ENCODE measurements around the gene INSR.
"Not testable (repeated sequence)": the region's sequence is repeated elsewhere in the genome, so short reads cannot be mapped to it uniquely, and the experiment has no call there.

INSR gene

GRCh38 chr19:7312816-7313215, 18.6 kb upstream of the INSR start:
- ChIA-PET POLR2A (no interaction called here), CTCF (interaction anchor here (1.0 kb wide), 1 partner anchor 164 kb away, joined by 3 read pairs; no protein-coding TSS in a partner anchor)
- TF ChIP-seq NFRKB (IDR thresholded peaks at IDR 0.05), result no peak
- TF ChIP-seq ARNT (IDR thresholded peaks at IDR 0.05), result no peak
- DNase-seq (ENCODE audit: extremely low spot score), result no peak

- POLR2A ChIA-PET, result no interaction called here
- no peak for DNase-seq (ENCODE audit: extremely low spot score)
- TF ChIP-seq FOXK2 (IDR thresholded peaks at IDR 0.05) (no peak), ARNT (IDR thresholded peaks at IDR 0.05) (no peak), TARDBP (IDR thresholded peaks at IDR 0.05) (no peak), FOXM1 (IDR thresholded peaks at IDR 0.05; ENCODE audit: borderline replicate concordance) (no peak), FOXA1 (IDR thresholded peaks at IDR 0.05) (no peak), NFRKB (IDR thresholded peaks at IDR 0.05) (no peak)
- TF ChIP-seq, protein P1, sequence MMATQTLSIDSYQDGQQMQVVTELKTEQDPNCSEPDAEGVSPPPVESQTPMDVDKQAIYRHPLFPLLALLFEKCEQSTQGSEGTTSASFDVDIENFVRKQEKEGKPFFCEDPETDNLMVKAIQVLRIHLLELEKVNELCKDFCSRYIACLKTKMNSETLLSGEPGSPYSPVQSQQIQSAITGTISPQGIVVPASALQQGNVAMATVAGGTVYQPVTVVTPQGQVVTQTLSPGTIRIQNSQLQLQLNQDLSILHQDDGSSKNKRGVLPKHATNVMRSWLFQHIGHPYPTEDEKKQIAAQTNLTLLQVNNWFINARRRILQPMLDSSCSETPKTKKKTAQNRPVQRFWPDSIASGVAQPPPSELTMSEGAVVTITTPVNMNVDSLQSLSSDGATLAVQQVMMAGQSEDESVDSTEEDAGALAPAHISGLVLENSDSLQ (IDR thresholded peaks at IDR 0.05), result no peak
- CTCF ChIA-PET, result no interaction called here
Measured at GRCh38 chr19:7311911-7312310, 17.7 kb upstream of the INSR start.

DNA sequence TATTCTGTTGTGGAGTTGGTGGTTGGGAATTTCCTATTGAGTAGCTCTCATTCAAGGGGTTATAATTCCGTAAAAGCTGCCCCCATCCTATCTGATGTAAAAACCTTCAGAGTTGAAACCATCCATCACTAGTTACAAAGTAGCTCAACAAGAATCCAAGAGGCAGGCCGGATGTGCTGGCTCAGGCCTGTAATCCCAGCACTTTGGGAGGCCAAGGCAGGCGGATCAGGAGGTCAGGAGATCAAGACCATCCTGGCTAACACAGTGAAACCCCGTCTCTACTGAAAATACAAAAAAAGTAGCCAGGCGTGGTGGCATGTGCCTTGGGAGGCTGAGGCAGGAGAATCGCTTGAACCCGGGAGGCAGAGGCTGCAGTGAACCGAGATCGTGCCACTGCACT, 14.1 kb upstream of the INSR start:
- CTCF ChIA-PET; DNase-seq (ENCODE audit: extremely low spot score); POLR2A ChIA-PET: not testable (repeated sequence)

- ChIA-PET POLR2A (no interaction called here), CTCF (no interaction called here)
- DNase-seq (ENCODE audit: extremely low spot score), result no peak
- no peak for TF ChIP-seq BHLHE40 (IDR thresholded peaks at IDR 0.05; ENCODE audit: borderline replicate concordance)
- TF ChIP-seq FOXM1 (IDR thresholded peaks at IDR 0.05; ENCODE audit: borderline replicate concordance), result no peak
- TF ChIP-seq, protein P1 (IDR thresholded peaks at IDR 0.05), result no peak
- no peak for TF ChIP-seq L3MBTL2 (conservative IDR thresholded peaks at IDR 0.05)
- no peak for TF ChIP-seq LEF1 (IDR thresholded peaks at IDR 0.05; ENCODE audit: borderline replicate concordance)
- no peak for TF ChIP-seq TARDBP (IDR thresholded peaks at IDR 0.05)
- no peak for TF ChIP-seq FOXK2 (IDR thresholded peaks at IDR 0.05)
- TF ChIP-seq SP1 (IDR thresholded peaks at IDR 0.05), result no peak
- TF ChIP-seq NFRKB (IDR thresholded peaks at IDR 0.05), result no peak
- no peak for TF ChIP-seq FOXA1 (IDR thresholded peaks at IDR 0.05)
- TF ChIP-seq CTBP1 (IDR thresholded peaks at IDR 0.05; ENCODE audit: borderline replicate concordance), result no peak
- TF ChIP-seq HDGF (IDR thresholded peaks at IDR 0.05; ENCODE audit: borderline replicate concordance), result no peak
- TF ChIP-seq ELF4 (IDR thresholded peaks at IDR 0.05), result no peak
Measured at GRCh38 chr19:7307590-7308218, 13.5 kb upstream of the INSR start.

DNA sequence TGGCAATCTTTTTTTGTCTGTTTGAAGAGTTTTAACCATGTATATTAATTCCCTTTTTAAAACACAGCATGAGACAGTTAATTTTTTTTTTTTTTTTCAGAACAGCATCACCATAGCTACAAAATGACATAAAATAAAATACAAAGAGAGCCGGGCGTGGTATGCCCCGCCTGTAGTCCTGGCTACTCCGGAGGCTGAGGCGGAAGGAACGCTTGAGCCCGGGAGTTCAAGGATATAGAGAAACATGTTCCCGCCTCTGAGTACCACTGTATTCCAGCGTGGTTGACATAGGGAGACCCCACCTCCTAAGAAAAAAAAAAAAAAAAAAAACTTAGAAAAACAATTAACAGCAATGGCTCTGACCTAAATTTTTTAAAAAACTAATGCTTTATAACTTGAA, 10.0 kb upstream of the INSR start:
- ChIA-PET POLR2A (no interaction called here), CTCF (no interaction called here)
- TF ChIP-seq TARDBP (IDR thresholded peaks at IDR 0.05) (no peak), ZNF384 (IDR thresholded peaks at IDR 0.05) (no peak), LEF1 (IDR thresholded peaks at IDR 0.05; ENCODE audit: borderline replicate concordance) (no peak), SP1 (IDR thresholded peaks at IDR 0.05) (no peak), FOXK2 (IDR thresholded peaks at IDR 0.05) (no peak), HDGF (IDR thresholded peaks at IDR 0.05; ENCODE audit: borderline replicate concordance) (no peak), NFRKB (IDR thresholded peaks at IDR 0.05) (no peak), FOXM1 (IDR thresholded peaks at IDR 0.05; ENCODE audit: borderline replicate concordance) (no peak), ELF4 (IDR thresholded peaks at IDR 0.05) (no peak), CTBP1 (IDR thresholded peaks at IDR 0.05; ENCODE audit: borderline replicate concordance) (no peak), L3MBTL2 (conservative IDR thresholded peaks at IDR 0.05) (no peak), SUZ12 (IDR thresholded peaks at IDR 0.05) (no peak), ARNT (IDR thresholded peaks at IDR 0.05) (no peak), BHLHE40 (IDR thresholded peaks at IDR 0.05; ENCODE audit: borderline replicate concordance) (no peak), FOXA1 (IDR thresholded peaks at IDR 0.05) (no peak)
- TF ChIP-seq, protein P1 (IDR thresholded peaks at IDR 0.05), result no peak
- no peak for DNase-seq (ENCODE audit: extremely low spot score)

GRCh38 chr19:7303470-7303869, 9.3 kb upstream of the INSR start:
- DNase-seq (ENCODE audit: extremely low spot score), result no peak
- ChIA-PET CTCF (no interaction called here), POLR2A (no interaction called here)
- TF ChIP-seq FOXA1 (IDR thresholded peaks at IDR 0.05) (no peak), CTBP1 (IDR thresholded peaks at IDR 0.05; ENCODE audit: borderline replicate concordance) (no peak), ZNF384 (IDR thresholded peaks at IDR 0.05) (no peak), HDGF (IDR thresholded peaks at IDR 0.05; ENCODE audit: borderline replicate concordance) (no peak), ARNT (IDR thresholded peaks at IDR 0.05) (no peak), SP1 (IDR thresholded peaks at IDR 0.05) (no peak), FOXK2 (IDR thresholded peaks at IDR 0.05) (no peak), FOXM1 (IDR thresholded peaks at IDR 0.05; ENCODE audit: borderline replicate concordance) (no peak), LEF1 (IDR thresholded peaks at IDR 0.05; ENCODE audit: borderline replicate concordance) (no peak), ELF4 (IDR thresholded peaks at IDR 0.05) (no peak), SUZ12 (IDR thresholded peaks at IDR 0.05) (no peak), BHLHE40 (IDR thresholded peaks at IDR 0.05; ENCODE audit: borderline replicate concordance) (no peak), L3MBTL2 (conservative IDR thresholded peaks at IDR 0.05) (no peak), NFRKB (IDR thresholded peaks at IDR 0.05) (no peak), TARDBP (IDR thresholded peaks at IDR 0.05) (no peak)
- TF ChIP-seq, protein P1 (IDR thresholded peaks at IDR 0.05), result no peak
